SU-DHL-6 (cell line): ENCODE results near the gene CTCF.

ENCODE experiments used
- CTCF ChIP-seq: fragments of 200-600 bp; sonication (generic); IDR thresholded peaks from one replicate; pipeline ENCODE4 v1.5.1; 2017; ENCODE audit warnings: antibody characterized with exemption, mild to moderate bottlenecking, low read length, moderate library complexity; ENCODE audit not compliant: insufficient read depth, poor library complexity, severe bottlenecking
- EZH2phosphoT487 ChIP-seq: fragments of 200-600 bp; sonication (generic), shearing (Covaris generic); conservative IDR thresholded peaks from 2 replicates; pipeline ENCODE4 v1.6.1; 2018; ENCODE audit warnings: mild to moderate bottlenecking, antibody characterized with exemption, low read length, moderate library complexity, mixed read lengths

GRCh38 chr16:67663877-67664222, 101.5 kb downstream of the CTCF start:
- TF ChIP-seq CTCF (no peak), EZH2phosphoT487 (no peak)
